CD4-positive, alpha-beta T cell treated with Interferon gamma for 1 hour (primary cell): ENCODE results near the gene IFNLR1.
A peak's percentile ranks its signal among the peaks of the same experiment; 100 is the strongest.

Source experiments
- DNase-seq: peaks from one replicate; pipeline ENCODE4 v3.0.0-alpha.2; 2020

The IFNLR1 gene

GRCh38 chr1:24175033-24175755, 11.9 kb downstream of the IFNLR1 start:
- DNase-seq, result no peak

- no peak for DNase-seq
Measured at GRCh38 chr1:24173638-24174575, 13.2 kb downstream of the IFNLR1 start.

- DNase-seq, result no peak
Measured at GRCh38 chr1:24172598-24172997, 14.5 kb downstream of the IFNLR1 start.

GRCh38 chr1:24169286-24169685, 17.8 kb downstream of the IFNLR1 start:
- DNase-seq, result no peak

- no peak for DNase-seq
Measured at GRCh38 chr1:24168245-24168644, 18.8 kb downstream of the IFNLR1 start.

- DNase-seq, result no peak
Measured at GRCh38 chr1:24167008-24167407, 20.1 kb downstream of the IFNLR1 start.

GRCh38 chr1:24165500-24165899, 21.6 kb downstream of the IFNLR1 start:
- DNase-seq, result no peak

- no peak for DNase-seq
Measured at GRCh38 chr1:24164004-24164403, 23.1 kb downstream of the IFNLR1 start.

- DNase-seq, result no peak
Measured at GRCh38 chr1:24162201-24162600, 24.9 kb downstream of the IFNLR1 start.

- no peak for DNase-seq
Measured at GRCh38 chr1:24161270-24161669, 25.8 kb downstream of the IFNLR1 start.

GRCh38 chr1:24159366-24159765, 27.7 kb downstream of the IFNLR1 start:
- DNase-seq, result no peak

- DNase-seq, result no peak
Measured at GRCh38 chr1:24157918-24158481, 29.1 kb downstream of the IFNLR1 start.

GRCh38 chr1:24156542-24157260, 30.4 kb downstream of the IFNLR1 start:
- DNase-seq, result no peak

GRCh38 chr1:24155011-24155782, 31.9 kb downstream of the IFNLR1 start:
- DNase-seq, result no peak

GRCh38 chr1:24154215-24154614, 32.9 kb downstream of the IFNLR1 start:
- no peak for DNase-seq

- DNase-seq, result no peak
Measured at GRCh38 chr1:24152631-24153494, 34.2 kb downstream of the IFNLR1 start.

- no peak for DNase-seq
Measured at GRCh38 chr1:24151175-24151533, 35.9 kb downstream of the IFNLR1 start.

- peak; percentile 80 for DNase-seq
Measured at GRCh38 chr1:24150234-24151174, 36.6 kb downstream of the IFNLR1 start.

- DNase-seq, result peak; percentile 39
Measured at GRCh38 chr1:24149866-24150233, 37.2 kb downstream of the IFNLR1 start.

GRCh38 chr1:24147816-24148215, 39.3 kb downstream of the IFNLR1 start:
- DNase-seq, result no peak
